ENCODE data around the gene PRELID1.
A peak's percentile ranks its signal among the peaks of the same experiment; 100 is the strongest.
"Not testable (repeated sequence)": the region's sequence is repeated elsewhere in the genome, so short reads cannot be mapped to it uniquely, and the experiment has no call there.

Gene PRELID1

GRCh38 chr5:177303121-177303924 lies at the start of gene PRELID1, which contains the start of gene RAB24:
Gene PRELID1, plus strand, starts transcription at chr5:177303799. Its CDS starts 187 bp downstream, at chr5:177303986.
Gene RAB24, minus strand, starts transcription at chr5:177303719. Its CDS starts 431 bp downstream, at chr5:177303288.
- peak; percentile 94 for DNase-seq (ENCODE audit: low spot score)

DNA sequence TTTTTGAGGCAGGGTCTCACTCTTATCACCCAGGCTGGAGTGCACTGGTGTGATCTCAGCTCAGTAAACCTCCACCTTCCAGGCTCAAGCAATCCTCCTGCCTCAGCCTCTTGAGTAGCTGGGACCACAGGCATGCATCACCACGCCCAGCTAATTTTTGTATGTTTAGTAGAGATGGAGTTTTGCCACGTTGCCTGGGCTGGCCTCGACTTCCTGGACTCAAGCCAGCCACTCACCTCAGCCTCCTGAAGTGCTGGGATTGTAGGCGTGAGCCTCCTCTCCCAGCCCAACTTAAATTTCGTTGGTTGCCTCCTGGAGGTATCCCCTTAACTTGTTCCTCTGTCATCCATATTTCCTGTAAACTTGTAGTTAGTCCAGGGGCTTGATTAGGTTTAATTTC lies 47.3 kb upstream of the PRELID1 start:
- peak; percentile 32 for DNase-seq (ENCODE audit: low spot score)

- DNase-seq (ENCODE audit: low spot score), result not testable (repeated sequence)
These were observed 44.9 kb upstream of the PRELID1 start for GRCh38 chr5:177258711-177259110.

DNA sequence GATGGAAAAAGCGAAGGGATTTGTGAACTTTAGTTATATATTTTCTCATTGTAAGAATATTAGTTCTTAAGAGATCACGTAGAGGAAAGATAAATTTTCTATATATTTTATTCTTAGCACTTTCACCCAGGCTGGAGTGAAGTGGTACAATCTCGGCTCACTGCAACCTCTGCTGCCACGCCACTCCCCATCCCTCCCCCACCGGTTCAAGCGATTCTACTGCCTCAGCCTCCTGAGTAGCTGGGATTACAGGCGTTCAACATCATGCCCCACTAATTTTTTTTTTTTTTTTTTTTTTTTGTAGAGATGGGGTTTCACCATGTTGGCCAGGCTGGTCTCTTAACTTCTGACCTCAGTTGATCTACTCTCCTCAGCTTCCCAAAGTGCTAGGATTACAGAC lies 42.6 kb upstream of the PRELID1 start:
- no peak for DNase-seq (ENCODE audit: low spot score)

DNA sequence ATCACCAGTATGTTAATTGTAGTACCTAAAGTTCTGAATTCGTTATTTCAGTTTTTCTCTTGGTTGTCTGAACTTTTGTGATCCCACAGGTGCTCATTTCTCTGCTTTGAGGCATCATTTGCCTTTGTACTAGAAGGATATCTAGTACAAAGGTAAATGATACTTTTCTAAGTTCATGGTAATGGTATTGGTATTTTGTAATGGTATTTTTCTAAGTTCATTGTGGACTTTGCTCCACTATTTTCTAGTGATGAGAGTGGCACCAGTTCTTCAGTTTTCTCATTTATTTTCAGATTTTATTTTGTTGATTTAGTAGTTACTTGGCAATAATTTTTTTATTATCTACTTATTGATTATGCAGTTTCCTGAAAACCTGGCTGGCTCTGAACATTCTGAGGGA lies 42.1 kb upstream of the PRELID1 start:
- DNase-seq (ENCODE audit: low spot score), result no peak

DNA sequence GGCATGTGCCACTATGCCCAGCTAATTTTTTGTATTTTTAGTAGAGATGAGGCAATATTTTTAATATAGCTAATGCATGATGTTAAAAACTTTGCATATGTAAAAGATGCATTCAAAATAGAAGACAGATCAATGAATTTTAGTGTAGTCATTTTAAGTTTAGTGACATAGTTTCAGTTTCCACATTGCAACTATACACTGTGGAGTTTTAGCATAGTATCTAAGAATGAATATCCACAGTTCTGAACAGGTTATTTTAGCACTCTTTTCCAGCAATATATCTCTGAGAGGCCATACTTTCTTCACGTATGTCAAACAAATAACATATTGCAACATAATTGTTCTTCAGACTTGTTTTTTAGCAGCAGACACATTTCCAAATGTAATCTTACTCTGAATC lies 39.4 kb upstream of the PRELID1 start:
- DNase-seq (ENCODE audit: low spot score), result no peak

DNA sequence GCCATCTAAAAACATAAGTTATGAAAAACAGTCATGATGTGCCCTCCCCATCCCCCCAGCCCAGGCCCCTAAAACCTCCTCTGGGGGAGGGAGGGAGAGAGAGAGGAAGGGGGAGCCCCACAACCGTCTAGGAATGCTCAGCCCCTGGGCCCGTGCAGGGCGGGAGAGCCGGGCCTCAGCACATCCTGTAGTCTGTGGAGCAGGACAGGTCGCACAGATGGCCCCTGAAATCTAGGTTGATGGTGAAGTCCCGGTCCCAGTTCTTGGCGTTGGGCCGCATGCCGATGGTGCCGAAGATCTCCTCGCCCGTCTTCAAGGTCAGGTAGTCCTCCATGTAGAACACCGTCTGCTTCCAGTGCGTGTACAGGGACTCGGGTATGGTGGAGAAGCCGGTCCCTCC lies 38.2 kb upstream of the PRELID1 start:
- DNase-seq (ENCODE audit: low spot score), result no peak

DNA sequence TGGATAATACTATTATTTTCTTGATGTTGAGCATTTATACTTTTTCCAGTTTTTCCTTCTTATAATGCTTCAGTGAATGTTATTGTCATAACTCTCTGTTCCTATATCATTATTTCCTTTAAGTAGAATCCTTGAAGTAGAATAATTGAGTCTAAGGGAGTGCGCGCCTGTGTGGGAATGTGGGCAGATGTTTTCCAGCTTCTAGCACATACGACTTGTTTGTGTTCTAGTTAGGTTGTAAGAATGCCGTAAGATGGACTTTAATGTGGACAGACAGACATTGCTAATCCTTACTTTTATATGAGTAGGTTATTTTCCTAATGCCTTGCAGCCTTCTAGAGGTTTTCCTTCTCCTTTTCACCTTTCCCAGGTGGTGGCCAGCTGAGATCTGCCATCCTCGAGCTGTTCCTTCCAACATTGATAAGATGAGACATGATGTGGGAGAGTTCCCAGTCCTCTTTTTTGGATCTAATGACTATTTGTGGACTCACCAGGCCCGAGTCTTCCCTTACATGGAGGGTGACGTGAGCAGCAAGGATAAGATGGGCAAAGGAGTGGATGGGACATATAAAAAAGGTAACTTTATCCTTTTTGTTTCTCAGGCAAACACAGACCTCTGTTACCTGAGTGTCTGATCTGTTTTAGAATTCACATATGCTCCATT lies 34.2 kb upstream of the PRELID1 start:
- DNase-seq (ENCODE audit: low spot score), result no peak

DNA sequence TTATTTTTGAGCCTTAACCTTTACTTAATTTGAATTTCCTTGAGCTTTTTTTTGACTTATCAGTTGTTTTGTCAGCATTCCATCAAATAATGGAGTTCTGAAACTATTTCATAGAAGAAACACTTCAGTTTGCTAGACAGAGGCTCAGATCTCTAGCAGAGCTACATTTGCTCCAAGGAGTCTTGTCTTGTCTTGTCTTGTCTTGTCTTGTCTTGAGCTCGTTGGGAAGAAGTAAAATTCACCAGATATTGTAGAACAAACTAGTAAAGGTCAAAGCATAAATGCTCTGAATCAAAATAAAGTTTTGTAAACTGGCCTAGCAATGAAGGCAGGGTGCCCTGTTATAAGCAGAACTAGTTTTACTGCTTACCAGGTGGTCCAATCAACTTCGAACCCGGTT lies 33.6 kb upstream of the PRELID1 start:
- DNase-seq (ENCODE audit: low spot score), result no peak

- DNase-seq (ENCODE audit: low spot score), result no peak
These were observed 32.9 kb upstream of the PRELID1 start for GRCh38 chr5:177270653-177271052.

GRCh38 chr5:177271113-177271512 lies 32.5 kb upstream of the PRELID1 start:
- no peak for DNase-seq (ENCODE audit: low spot score)

GRCh38 chr5:177275883-177276282 lies 27.7 kb upstream of the PRELID1 start:
- no peak for DNase-seq (ENCODE audit: low spot score)

DNA sequence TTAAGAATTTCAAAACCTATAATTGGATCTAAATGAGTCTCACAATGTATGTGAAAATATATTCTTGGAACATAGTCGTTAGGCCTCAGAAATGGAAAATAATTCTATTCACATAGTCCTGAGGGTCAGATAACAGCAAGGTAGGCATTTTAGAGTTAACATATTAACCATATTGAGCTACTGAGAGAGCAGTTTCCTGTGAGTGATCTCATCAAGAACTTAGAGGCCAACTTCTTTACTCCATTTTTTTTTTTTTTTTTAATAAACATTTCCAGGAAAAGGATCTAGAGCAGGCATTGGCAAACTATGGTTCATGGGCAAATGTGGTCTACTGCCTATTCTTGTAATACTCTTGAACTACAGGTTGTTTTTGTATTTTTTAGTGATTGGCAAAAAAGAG lies 26.7 kb upstream of the PRELID1 start:
- no peak for DNase-seq (ENCODE audit: low spot score)

DNA sequence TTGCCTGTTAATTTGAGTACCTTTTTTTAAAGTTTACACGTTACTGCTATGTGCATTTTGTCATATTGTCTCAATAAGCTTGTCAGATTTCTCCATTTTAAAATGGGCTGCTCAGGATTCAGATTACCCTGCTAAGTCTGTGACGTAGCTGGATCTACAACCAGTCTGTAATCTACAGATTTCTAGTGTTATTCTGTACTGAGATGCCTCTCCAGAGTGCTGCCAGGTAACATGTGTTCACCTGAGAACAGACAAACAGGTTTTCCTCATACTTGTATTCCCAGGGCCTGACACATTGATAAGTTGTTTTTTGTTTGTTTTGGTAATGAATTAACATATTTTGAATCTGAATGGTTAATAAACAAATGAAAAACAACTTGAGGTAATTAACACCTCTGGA lies 15.4 kb upstream of the PRELID1 start:
- DNase-seq (ENCODE audit: low spot score), result no peak

- DNase-seq (ENCODE audit: low spot score), result no peak
These were observed 12.6 kb upstream of the PRELID1 start for GRCh38 chr5:177290816-177291596.

- DNase-seq (ENCODE audit: low spot score), result no peak
These were observed 11.9 kb upstream of the PRELID1 start for GRCh38 chr5:177291735-177292134.

DNA sequence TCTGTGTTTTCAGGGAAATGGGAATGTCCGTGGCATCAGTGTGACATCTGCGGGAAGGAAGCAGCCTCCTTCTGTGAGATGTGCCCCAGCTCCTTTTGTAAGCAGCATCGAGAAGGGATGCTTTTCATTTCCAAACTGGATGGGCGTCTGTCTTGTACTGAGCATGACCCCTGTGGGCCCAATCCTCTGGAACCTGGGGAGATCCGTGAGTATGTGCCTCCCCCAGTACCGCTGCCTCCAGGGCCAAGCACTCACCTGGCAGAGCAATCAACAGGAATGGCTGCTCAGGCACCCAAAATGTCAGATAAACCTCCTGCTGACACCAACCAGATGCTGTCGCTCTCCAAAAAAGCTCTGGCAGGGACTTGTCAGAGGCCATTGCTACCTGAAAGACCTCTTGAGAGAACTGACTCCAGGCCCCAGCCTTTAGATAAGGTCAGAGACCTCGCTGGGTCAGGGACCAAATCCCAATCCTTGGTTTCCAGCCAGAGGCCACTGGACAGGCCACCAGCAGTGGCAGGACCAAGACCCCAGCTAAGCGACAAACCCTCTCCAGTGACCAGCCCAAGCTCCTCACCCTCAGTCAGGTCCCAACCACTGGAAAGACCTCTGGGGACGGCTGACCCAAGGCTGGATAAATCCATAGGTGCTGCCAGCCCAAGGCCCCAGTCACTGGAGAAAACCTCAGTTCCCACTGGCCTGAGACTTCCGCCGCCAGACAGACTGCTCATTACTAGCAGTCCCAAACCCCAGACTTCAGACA lies 9.6 kb upstream of the PRELID1 start:
- DNase-seq (ENCODE audit: low spot score), result no peak

- DNase-seq (ENCODE audit: low spot score), result no peak
These were observed 9.0 kb upstream of the PRELID1 start for GRCh38 chr5:177294632-177295031.

DNA sequence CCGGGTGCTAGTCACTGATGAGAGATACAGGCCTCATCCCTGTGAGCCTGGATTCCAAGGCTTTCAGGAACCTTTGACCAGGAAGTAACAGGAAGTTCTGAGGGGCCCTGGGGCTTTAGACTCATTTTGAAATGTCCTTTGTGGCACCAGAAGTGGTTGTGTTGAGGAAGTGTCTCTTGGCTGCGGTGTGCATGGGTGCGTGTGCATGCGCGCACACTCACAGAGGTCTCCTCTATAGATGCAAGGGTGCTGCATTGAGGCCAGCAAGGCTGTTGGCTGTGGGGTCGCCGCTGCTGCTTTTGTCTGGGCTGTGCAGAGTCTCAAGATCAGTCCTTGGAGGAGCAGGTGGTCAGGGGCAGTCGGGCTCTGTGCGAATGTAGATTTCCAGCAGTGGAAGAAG lies 7.7 kb upstream of the PRELID1 start:
- no peak for DNase-seq (ENCODE audit: low spot score)

DNA sequence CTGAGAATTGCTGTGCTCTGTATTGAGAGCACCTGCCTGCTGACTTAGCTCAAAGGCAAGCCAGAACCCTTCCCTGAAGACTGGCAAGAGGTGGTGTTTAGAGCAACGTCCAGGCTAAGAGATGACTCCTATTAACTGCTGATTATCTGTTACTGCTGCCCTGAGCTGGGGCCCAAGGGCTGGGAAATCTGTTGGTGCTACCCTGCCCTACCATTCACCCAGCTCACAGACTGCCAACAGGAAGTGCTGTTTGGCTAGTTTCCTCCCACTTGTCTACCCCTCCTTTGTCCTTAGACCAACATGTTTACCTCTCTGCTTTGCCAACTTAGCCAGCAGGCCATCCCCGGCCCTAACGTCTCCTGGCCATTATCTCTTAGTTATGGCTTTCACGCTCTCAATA lies 7.0 kb upstream of the PRELID1 start:
- no peak for DNase-seq (ENCODE audit: low spot score)

GRCh38 chr5:177297922-177298321 lies 5.7 kb upstream of the PRELID1 start:
- DNase-seq (ENCODE audit: low spot score), result no peak

GRCh38 chr5:177299697-177300096 lies 3.9 kb upstream of the PRELID1 start:
- DNase-seq (ENCODE audit: low spot score), result no peak
